ENCODE data around the gene CCDC33. TPM values are rescaled to one million over a fixed set of nuclear protein-coding genes. Genes with fewer than 3 reads are reported as not detected.

Gene CCDC33
- polyA plus RNA-seq, 1 of the 3 experiments (the other 2 are of a cell fraction): 4.0 TPM

- no peaks in the 10 kb centered on the region for H4K20me1 ChIP-seq (ENCODE audit: insufficient read depth)
- H3K9me3 ChIP-seq: no peaks in the 10 kb centered on the region
- H3K36me3 ChIP-seq (replicated peaks in 1 of 2; ENCODE audit: control insufficient read depth in 1 of 2, insufficient read depth in 2 of 2, low read length in 1 of 2): no peaks in the 10 kb centered on the region
- H3K9me2 ChIP-seq: no peaks in the 10 kb centered on the region
- H2AFZ ChIP-seq (ENCODE audit: low read depth): no peak overlapping the region
- CTCF ChIA-PET: interaction anchor here (0.9 to 1.5 kb wide), 4 partner anchors 18 to 293 kb away, joined by 3 read pairs; no protein-coding TSS in a partner anchor
- H3K9ac ChIP-seq: no peak overlapping the region
- H3K79me2 ChIP-seq (ENCODE audit: insufficient read depth): no peaks in the 10 kb centered on the region
- 78% methylated on average over 4 of the region's 6 CpGs for WGBS (ENCODE audit: low lambda C conversion rate)
- TF ChIP-seq NFIC (IDR thresholded peaks at IDR 0.05; ENCODE audit: borderline replicate concordance) (no peak), RCOR1 (IDR thresholded peaks at IDR 0.05; ENCODE audit: low read length) (no peak), EZH2phosphoT487 (IDR thresholded peaks at IDR 0.05; ENCODE audit: borderline replicate concordance, low read depth) (no peak), SMC3 (IDR thresholded peaks at IDR 0.05; ENCODE audit: low read depth, low read length) (no peak), TEAD4 (IDR thresholded peaks at IDR 0.05; ENCODE audit: borderline replicate concordance, insufficient read depth) (no peak), JUND (IDR thresholded peaks at IDR 0.05) (no peak), POLR2AphosphoS5 (IDR thresholded peaks at IDR 0.05; ENCODE audit: low read depth, low read length) (no peak), ELF1 (IDR thresholded peaks at IDR 0.05) (no peak), GABPA (IDR thresholded peaks at IDR 0.05; ENCODE audit: low read depth) (no peak), MXI1 (IDR thresholded peaks at IDR 0.05; ENCODE audit: low read depth, low read length) (no peak), PBX3 (IDR thresholded peaks at IDR 0.05) (no peak), FOXJ3 (CRISPR knock-in tag; IDR thresholded peaks at IDR 0.05) (no peak)
- no peak overlapping the region for H3K27ac ChIP-seq (ENCODE audit: low read depth in 2 of 2, low read length in 1 of 2)
- no peak overlapping the region for H3K4me3 ChIP-seq (ENCODE audit: low read depth in 2 of 2, low read length in 1 of 2)
- no peak for DNase-seq
- no peaks in the 10 kb centered on the region for H3F3A ChIP-seq (replicated peaks; ENCODE audit: insufficient read depth)
- no peak overlapping the region for H3K4me2 ChIP-seq
- POLR2A ChIA-PET: no interaction called here
- H3K4me1 ChIP-seq (ENCODE audit: control insufficient read depth in 1 of 2, insufficient read depth in 2 of 2, low read depth in 1 of 2, low read length in 1 of 2): peaks cover 9 to 60% of the 10 kb centered on the region in 2 experiments; a peak in 3 of 4 replicates
- no peaks in the 10 kb centered on the region for H3K27me3 ChIP-seq (ENCODE audit: insufficient read depth)
Observed at GRCh38 chr15:74257105-74257504, 21.0 kb downstream of the CCDC33 start.

- ChIA-PET POLR2A (interaction anchor here (1.4 kb wide), 1 partner anchor 34 kb away, joined by 7 read pairs; no protein-coding TSS in a partner anchor), CTCF (interaction anchor here (0.9 to 2.0 kb wide), 6 partner anchors 17 to 293 kb away, joined by 3 to 8 read pairs (median 3); partner anchors contain the start of gene STRA6)
- Histone ChIP-seq H3K27ac (ENCODE audit: low read depth in 2 of 2, low read length in 1 of 2) (peak overlapping the region in 1 of 2 experiments; percentile 34; a peak in 1 of 4 replicates), H4K20me1 (ENCODE audit: insufficient read depth) (no peaks in the 10 kb centered on the region), H3K4me1 (ENCODE audit: control insufficient read depth in 1 of 2, insufficient read depth in 2 of 2, low read depth in 1 of 2, low read length in 1 of 2) (peaks cover 4 to 60% of the 10 kb centered on the region in 2 experiments; a peak in 3 of 4 replicates), H3K9me3 (no peaks in the 10 kb centered on the region), H3K79me2 (ENCODE audit: insufficient read depth) (no peaks in the 10 kb centered on the region), H2AFZ (ENCODE audit: low read depth) (no peak overlapping the region), H3K27me3 (ENCODE audit: insufficient read depth) (no peaks in the 10 kb centered on the region), H3F3A (replicated peaks; ENCODE audit: insufficient read depth) (no peaks in the 10 kb centered on the region), H3K36me3 (replicated peaks in 1 of 2; ENCODE audit: control insufficient read depth in 1 of 2, insufficient read depth in 2 of 2, low read length in 1 of 2) (no peaks in the 10 kb centered on the region), H3K9me2 (no peaks in the 10 kb centered on the region), H3K4me3 (ENCODE audit: low read depth in 2 of 2, low read length in 1 of 2) (no peak overlapping the region), H3K4me2 (no peak overlapping the region), H3K9ac (no peak overlapping the region)
- DNase-seq: no peak
- 44% methylated on average over 1 of the region's 1 CpG for WGBS (ENCODE audit: low lambda C conversion rate)
- TF ChIP-seq GABPA (IDR thresholded peaks at IDR 0.05; ENCODE audit: low read depth): no peak
Observed at GRCh38 chr15:74257623-74258022, 21.5 kb downstream of the CCDC33 start.
